B cell (primary cell): ENCODE results near the gene SEMA6D.

ENCODE experiments used
- EZH2 ChIP-seq: IDR thresholded peaks from 2 replicates; pipeline ENCODE4 v1.6.1; 2012; ENCODE audit warnings: borderline replicate concordance, low read depth, mild to moderate bottlenecking, moderate library complexity, low read length; ENCODE audit not compliant: insufficient read depth, poor library complexity, severe bottlenecking
- TF ChIP-seq, protein P1 (sequence below): fragments of 200-600 bp; IDR thresholded peaks from one replicate; pipeline ENCODE4 v1.8.0; 2022; ENCODE audit warnings: antibody characterized with exemption, mild to moderate bottlenecking

DNA sequence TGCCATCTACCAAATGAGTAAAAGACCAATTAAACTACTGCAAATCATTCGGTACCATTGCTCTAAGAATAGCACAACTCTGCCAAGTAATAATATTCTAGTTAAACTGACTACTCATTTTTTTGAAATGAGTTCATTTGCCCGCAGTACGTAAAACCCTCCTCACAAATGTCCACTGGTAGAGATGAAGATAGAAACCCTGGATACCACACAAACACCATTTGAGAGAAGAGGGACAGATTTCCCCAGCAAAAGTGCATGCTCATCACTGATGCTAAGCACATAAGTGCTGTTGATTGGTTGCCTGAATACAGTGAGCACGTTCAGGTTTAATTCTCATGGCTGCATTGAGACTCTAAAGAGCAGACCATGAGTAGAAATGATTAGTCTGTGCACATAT is 34.6 kb upstream of the SEMA6D start:
- TF ChIP-seq, protein P1, sequence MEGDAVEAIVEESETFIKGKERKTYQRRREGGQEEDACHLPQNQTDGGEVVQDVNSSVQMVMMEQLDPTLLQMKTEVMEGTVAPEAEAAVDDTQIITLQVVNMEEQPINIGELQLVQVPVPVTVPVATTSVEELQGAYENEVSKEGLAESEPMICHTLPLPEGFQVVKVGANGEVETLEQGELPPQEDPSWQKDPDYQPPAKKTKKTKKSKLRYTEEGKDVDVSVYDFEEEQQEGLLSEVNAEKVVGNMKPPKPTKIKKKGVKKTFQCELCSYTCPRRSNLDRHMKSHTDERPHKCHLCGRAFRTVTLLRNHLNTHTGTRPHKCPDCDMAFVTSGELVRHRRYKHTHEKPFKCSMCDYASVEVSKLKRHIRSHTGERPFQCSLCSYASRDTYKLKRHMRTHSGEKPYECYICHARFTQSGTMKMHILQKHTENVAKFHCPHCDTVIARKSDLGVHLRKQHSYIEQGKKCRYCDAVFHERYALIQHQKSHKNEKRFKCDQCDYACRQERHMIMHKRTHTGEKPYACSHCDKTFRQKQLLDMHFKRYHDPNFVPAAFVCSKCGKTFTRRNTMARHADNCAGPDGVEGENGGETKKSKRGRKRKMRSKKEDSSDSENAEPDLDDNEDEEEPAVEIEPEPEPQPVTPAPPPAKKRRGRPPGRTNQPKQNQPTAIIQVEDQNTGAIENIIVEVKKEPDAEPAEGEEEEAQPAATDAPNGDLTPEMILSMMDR: no peak
- TF ChIP-seq EZH2: no peak
